Uterus (tissue), 4 donors: ENCODE measurements around the gene TRPM4. TPM values are rescaled to one million over a fixed set of nuclear protein-coding genes. Genes with fewer than 3 reads are reported as not detected.
"Not testable (repeated sequence)": the region's sequence is repeated elsewhere in the genome, so short reads cannot be mapped to it uniquely, and the experiment has no call there.

Experiments
- DNase-seq, 2 donors: peaks; one replicate each; pipeline ENCODE4 v3.0.0-alpha.2; 2019 to 2020
- H3K27ac ChIP-seq, 2 donors: fragments of 200-600 bp; sonication (generic); 1 replicate in 1 of 2; 2 replicates in 1 of 2; pipeline ENCODE4 v1.5.1; 2016 to 2018
- H3K27me3 ChIP-seq, 2 donors: fragments of 200-600 bp; sonication (generic); one replicate each; pipeline ENCODE4 v1.5.1; 2018 to 2019; ENCODE audit warnings: control low read depth in 1 of 2
- H3K36me3 ChIP-seq, 2 donors: fragments of 200-600 bp; sonication (generic); one replicate each; pipeline ENCODE4 v1.5.1; 2019; ENCODE audit warnings: control low read depth in 1 of 2
- H3K4me1 ChIP-seq, 2 donors: fragments of 200-600 bp; sonication (generic); one replicate each; pipeline ENCODE4 v1.5.1; 2018 to 2019; ENCODE audit warnings: control low read depth in 1 of 2
- H3K4me3 ChIP-seq, 2 donors: fragments of 200-600 bp; sonication (generic); 1 replicate in 1 of 2; 2 replicates in 1 of 2; pipeline ENCODE4 v1.5.1; 2018 to 2019; ENCODE audit warnings: mild to moderate bottlenecking in 1 of 2
- H3K9me3 ChIP-seq, 2 donors: fragments of 200-600 bp; sonication (generic); one replicate each; pipeline ENCODE4 v1.5.1; 2019; ENCODE audit warnings: control low read depth in 1 of 2
- CTCF ChIP-seq, 4 experiments: fragments of 200-600 bp in 2 of 4; fragments of 450-650 bp in 2 of 4; sonication (generic) in 2 of 4; IDR thresholded peaks; one replicate each; pipeline ENCODE4 v1.5.1; 2016 to 2019; ENCODE audit warnings: antibody characterized with exemption in 4 of 4, mild to moderate bottlenecking in 2 of 4, moderate library complexity in 1 of 4
- POLR2A ChIP-seq, 2 donors: fragments of 450-650 bp; IDR thresholded peaks; one replicate each; pipeline ENCODE4 v1.6.1; 2016; ENCODE audit warnings: antibody characterized with exemption in 2 of 2, mild to moderate bottlenecking in 1 of 2, moderate library complexity in 1 of 2
- intact Hi-C: fragments of 100-400 bp; cut with DNase I; formaldehyde crosslinking; loops from one replicate; pipeline ENCODE4 v1.15.1; 2023; ENCODE audit warnings: low total_unique reads
- total RNA-seq, 4 donors: library from RNA; depleted of rRNA in 3 of 4; stranded (reverse); fragments of >200 nt in 3 of 4; gene quantifications; one replicate each; pipeline versions ENCODE4 v1.1.0 to v1.2.4, GENCODE V29; 2014 to 2023
- donor health status: DM: yes; HTN: yes; CAD: no.

Gene TRPM4
- total RNA-seq, 4 donors from 2014 or later: 9.7 to 28.7 (median 15.4) TPM

GRCh38 chr19:49216071-49216470 is 58.5 kb downstream of the TRPM4 start:
- Histone ChIP-seq H3K27me3 (no peaks in the 10 kb centered on the region), H3K4me1 (no peaks in the 10 kb centered on the region), H3K27ac (no peak overlapping the region), H3K9me3 (no peaks in the 10 kb centered on the region), H3K36me3 (no peaks in the 10 kb centered on the region), H3K4me3 (no peak overlapping the region)
- intact Hi-C loops: no loop called here
- TF ChIP-seq CTCF (IDR thresholded peaks at IDR 0.05) (no peak), POLR2A (IDR thresholded peaks at IDR 0.05) (no peak)
- no peak for DNase-seq

DNA sequence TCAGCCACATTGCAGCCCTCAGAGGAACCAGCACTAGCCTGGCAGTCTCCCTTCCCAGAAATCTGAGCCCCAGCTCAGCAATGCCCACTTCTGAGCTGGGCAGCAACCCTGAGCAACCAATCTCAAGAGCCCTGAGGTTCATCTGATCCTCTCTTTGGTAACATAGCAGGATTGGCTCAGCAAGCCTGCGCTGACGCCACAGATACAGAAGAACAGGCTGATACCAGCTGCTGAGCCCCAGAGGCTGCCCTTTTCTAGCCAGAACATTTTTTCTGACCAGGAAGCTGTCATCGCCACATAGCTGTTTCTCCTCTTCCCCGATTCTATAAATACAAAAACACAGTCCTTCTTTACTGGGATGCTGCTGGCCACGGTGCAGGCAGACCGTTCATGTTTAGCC is 59.8 kb downstream of the TRPM4 start:
- Histone ChIP-seq H3K36me3 (no peaks in the 10 kb centered on the region), H3K27ac (no peak overlapping the region), H3K9me3 (no peaks in the 10 kb centered on the region), H3K4me1 (no peaks in the 10 kb centered on the region), H3K4me3 (no peak overlapping the region), H3K27me3 (no peaks in the 10 kb centered on the region)
- TF ChIP-seq POLR2A (IDR thresholded peaks at IDR 0.05): no peak
- TF ChIP-seq CTCF (IDR thresholded peaks at IDR 0.05): no peak
- intact Hi-C loops: no loop called here
- no peak for DNase-seq

DNA sequence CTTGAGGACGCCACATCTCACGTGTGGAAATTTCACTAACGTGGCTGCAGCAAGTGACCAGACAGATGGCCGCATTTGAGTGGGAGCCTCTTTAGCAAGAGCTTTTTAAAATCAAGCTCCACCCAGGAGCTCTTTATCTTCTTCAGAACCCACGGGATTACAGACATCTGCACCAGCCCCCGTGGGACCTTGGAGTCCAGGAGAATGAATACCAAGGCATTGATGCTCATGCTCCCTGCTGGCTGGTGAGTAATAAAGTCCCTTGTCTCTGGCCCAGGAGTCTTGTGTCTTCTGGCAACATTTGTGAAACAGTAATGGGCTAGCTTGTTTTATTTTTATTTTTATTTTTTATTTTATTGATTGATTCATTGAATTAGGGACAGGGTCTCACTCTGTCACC is 64.4 kb downstream of the TRPM4 start:
- intact Hi-C loops: loop anchor here (10.0 kb wide), 1 partner anchor 213 kb away; no protein-coding TSS in a partner anchor
- TF ChIP-seq POLR2A (IDR thresholded peaks at IDR 0.05) (no peak), CTCF (IDR thresholded peaks at IDR 0.05) (no peak)
- no peak for DNase-seq

DNA sequence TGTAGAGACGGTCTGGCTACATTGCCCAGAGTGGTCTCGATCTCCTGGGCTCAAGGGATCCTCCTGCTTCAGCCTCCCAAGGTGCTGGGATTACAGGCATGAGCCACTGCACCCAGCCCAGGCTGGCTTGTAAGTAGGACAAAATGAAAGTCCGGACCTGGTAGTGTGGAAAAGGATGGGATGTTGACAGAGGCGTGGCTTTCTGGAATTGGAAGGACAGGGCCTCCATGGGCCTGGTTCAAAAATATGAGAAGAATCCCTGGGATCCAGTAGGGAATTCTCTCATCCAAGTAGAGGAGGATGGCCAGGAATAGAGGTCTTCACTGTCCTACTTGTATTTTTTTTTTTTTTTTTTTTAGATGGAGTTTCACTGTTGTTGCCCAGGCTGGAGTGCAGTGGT is 64.9 kb downstream of the TRPM4 start:
- no peak for TF ChIP-seq POLR2A (IDR thresholded peaks at IDR 0.05)
- no peak for TF ChIP-seq CTCF (IDR thresholded peaks at IDR 0.05)
- Histone ChIP-seq H3K27me3 (no peaks in the 10 kb centered on the region), H3K9me3 (no peaks in the 10 kb centered on the region), H3K36me3 (no peaks in the 10 kb centered on the region), H3K4me3 (no peak overlapping the region), H3K27ac (no peak overlapping the region), H3K4me1 (no peaks in the 10 kb centered on the region)
- intact Hi-C loops: loop anchor here (10.0 kb wide), 1 partner anchor 212 kb away; no protein-coding TSS in a partner anchor
- DNase-seq: no peak

More for the DNA sequence above, 64.4 kb downstream of the TRPM4 start:
- H3K27me3 ChIP-seq: no peaks in the 10 kb centered on the region
- H3K9me3 ChIP-seq: no peaks in the 10 kb centered on the region
- no peaks in the 10 kb centered on the region for H3K36me3 ChIP-seq
- no peak overlapping the region for H3K4me3 ChIP-seq
- H3K4me1 ChIP-seq: no peaks in the 10 kb centered on the region
- no peak overlapping the region for H3K27ac ChIP-seq

DNA sequence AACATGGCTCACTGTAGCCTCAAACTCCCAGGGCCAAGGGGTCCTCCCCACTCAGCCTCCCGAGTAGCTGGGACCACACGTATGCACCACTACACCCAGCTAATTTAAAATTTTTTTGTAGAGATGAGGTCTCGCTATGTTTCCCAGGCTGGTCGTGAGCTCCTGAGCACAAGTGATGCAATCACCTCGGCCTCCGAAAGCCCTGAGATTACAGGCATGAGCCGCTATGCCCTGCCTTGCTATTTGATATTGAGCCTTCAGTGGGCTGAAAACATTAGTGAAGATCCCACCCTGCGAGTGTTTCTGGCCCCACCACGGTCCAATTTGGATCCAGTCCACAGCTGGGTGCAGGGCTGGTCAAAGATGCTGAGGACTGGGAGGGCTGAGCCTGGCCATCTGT is 65.9 kb downstream of the TRPM4 start:
- no peak overlapping the region for H3K27ac ChIP-seq
- H3K9me3 ChIP-seq: no peaks in the 10 kb centered on the region
- intact Hi-C loops: loop anchor here (10.0 kb wide), 1 partner anchor 211 kb away; no protein-coding TSS in a partner anchor
- H3K36me3 ChIP-seq: no peaks in the 10 kb centered on the region
- H3K27me3 ChIP-seq: no peaks in the 10 kb centered on the region
- TF ChIP-seq POLR2A (IDR thresholded peaks at IDR 0.05): no peak
- no peak for TF ChIP-seq CTCF (IDR thresholded peaks at IDR 0.05)
- H3K4me3 ChIP-seq: no peak overlapping the region
- no peak for DNase-seq
- no peaks in the 10 kb centered on the region for H3K4me1 ChIP-seq

DNA sequence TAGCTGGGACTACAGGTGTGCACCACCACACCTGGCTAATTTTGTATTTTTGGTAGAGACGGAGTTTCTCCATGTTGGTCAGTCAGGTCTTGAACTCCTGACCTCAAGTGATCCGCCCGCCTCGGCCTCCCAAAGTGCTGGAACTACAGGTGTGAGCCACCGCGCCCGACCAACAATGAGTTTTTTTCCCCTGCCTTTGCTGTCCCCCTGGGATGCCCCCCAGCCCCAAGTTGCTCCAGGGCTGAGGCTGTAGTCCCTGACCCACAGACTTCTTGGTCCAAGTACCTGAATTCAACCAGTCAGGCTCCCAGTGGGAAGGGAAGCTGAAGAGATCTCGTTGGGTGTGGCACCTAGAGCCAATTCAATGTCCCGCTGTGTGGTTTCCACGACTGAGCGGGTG is 66.8 kb downstream of the TRPM4 start:
- intact Hi-C loops: loop anchor here (10.0 kb wide), 1 partner anchor 210 kb away; no protein-coding TSS in a partner anchor
- H3K4me3 ChIP-seq, H3K4me1 ChIP-seq: not testable (repeated sequence)

More for the DNA sequence above, 66.8 kb downstream of the TRPM4 start:
- not testable (repeated sequence) for DNase-seq, H3K27me3 ChIP-seq, H3K36me3 ChIP-seq, H3K27ac ChIP-seq, H3K9me3 ChIP-seq
